ENCODE measurements around the gene SLC38A9. TPM values are rescaled to one million over a fixed set of nuclear protein-coding genes. Genes with fewer than 3 reads are reported as not detected.

SLC38A9 gene
- total and polyA plus RNA-seq, 3 donors from 2014 or later, result 25.3 to 50.1 (median 32.1) TPM

DNA sequence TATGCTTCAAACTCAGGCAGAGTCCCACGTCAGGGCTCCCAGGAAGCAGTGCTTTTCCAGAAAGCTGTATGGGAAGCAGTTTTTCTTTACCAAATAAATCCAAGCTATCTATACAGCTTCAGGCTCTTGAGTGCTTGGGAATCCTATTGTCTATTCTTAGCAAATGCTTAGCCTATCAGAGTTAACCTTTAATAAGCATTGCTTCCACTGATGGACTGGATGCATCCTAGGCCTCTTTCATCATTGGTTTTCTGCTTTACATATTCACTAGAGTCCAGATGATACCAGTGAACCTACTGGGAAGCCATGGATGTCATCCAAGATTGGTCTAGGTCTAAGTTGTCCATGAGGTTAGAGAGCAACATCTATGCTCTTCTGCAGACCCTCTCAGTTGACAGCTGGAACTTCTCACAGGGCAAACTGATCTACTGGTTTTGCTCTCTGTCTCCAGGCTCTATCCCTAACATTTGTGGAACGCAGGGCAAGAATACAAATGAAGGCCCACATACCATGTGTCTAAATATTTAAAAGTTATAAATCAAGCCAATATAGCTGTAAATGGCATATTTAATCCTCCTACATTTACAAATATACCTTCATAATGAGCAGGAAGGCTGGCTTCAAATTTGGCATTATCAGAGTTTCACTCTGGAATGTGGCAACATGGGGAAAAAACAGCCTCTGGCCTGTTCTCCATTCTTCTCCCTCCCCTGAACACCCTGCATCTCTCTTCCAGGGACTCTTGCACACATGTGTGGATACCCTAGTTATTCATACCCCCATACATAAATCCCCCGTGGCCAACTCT is 127.5 kb downstream of the SLC38A9 start:
- no peak for DNase-seq
- no peak overlapping the region for H3K27ac ChIP-seq
- H3K27me3 ChIP-seq, result no peaks in the 10 kb centered on the region
- H3K36me3 ChIP-seq (ENCODE audit: low read depth, missing control alignments), result no peaks in the 10 kb centered on the region
- no peak for TF ChIP-seq POLR2A (IDR thresholded peaks at IDR 0.05)
- TF ChIP-seq, protein P1, sequence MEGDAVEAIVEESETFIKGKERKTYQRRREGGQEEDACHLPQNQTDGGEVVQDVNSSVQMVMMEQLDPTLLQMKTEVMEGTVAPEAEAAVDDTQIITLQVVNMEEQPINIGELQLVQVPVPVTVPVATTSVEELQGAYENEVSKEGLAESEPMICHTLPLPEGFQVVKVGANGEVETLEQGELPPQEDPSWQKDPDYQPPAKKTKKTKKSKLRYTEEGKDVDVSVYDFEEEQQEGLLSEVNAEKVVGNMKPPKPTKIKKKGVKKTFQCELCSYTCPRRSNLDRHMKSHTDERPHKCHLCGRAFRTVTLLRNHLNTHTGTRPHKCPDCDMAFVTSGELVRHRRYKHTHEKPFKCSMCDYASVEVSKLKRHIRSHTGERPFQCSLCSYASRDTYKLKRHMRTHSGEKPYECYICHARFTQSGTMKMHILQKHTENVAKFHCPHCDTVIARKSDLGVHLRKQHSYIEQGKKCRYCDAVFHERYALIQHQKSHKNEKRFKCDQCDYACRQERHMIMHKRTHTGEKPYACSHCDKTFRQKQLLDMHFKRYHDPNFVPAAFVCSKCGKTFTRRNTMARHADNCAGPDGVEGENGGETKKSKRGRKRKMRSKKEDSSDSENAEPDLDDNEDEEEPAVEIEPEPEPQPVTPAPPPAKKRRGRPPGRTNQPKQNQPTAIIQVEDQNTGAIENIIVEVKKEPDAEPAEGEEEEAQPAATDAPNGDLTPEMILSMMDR (IDR thresholded peaks at IDR 0.05), result no peak
- H3K4me3 ChIP-seq, result no peak overlapping the region
- 76 to 92% methylated on average over 3 of the region's 3 CpGs for WGBS, 2 donors
- intact Hi-C loops (cut with DNase I; ENCODE audit: low total_unique reads), result no loop called here
- no peaks in the 10 kb centered on the region for H3K4me1 ChIP-seq
- H3K9me3 ChIP-seq, result no peaks in the 10 kb centered on the region

DNA sequence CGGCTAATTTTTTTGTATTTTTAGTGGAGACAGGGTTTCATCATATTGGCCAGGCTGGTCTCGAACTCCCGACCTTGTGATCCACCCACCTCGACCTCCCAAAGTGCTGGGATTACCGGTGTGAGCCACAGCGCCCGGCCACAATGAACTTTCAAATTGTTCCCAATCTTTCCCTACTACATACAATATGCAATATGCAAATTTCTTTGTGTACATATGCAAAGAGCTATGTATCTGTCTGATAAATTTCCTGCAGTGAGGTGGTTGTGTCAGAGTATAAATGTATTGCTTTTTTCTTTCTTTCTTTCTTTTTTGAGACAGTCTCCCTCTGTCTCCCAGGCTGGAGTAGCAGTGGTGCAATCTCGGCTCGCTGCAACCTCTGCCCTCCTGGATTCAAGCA is 128.5 kb downstream of the SLC38A9 start:
- Histone ChIP-seq H3K27ac (no peak overlapping the region), H3K4me3 (no peak overlapping the region), H3K4me1 (no peaks in the 10 kb centered on the region), H3K27me3 (no peaks in the 10 kb centered on the region), H3K9me3 (no peaks in the 10 kb centered on the region), H3K36me3 (ENCODE audit: low read depth, missing control alignments) (no peaks in the 10 kb centered on the region)
- WGBS, 2 donors, result 83 to 92% methylated on average over 9 of the region's 9 CpGs
- no peak for DNase-seq
- intact Hi-C loops (cut with DNase I; ENCODE audit: low total_unique reads), result no loop called here
- TF ChIP-seq, protein P1 (IDR thresholded peaks at IDR 0.05), result no peak
- no peak for TF ChIP-seq POLR2A (IDR thresholded peaks at IDR 0.05)

DNA sequence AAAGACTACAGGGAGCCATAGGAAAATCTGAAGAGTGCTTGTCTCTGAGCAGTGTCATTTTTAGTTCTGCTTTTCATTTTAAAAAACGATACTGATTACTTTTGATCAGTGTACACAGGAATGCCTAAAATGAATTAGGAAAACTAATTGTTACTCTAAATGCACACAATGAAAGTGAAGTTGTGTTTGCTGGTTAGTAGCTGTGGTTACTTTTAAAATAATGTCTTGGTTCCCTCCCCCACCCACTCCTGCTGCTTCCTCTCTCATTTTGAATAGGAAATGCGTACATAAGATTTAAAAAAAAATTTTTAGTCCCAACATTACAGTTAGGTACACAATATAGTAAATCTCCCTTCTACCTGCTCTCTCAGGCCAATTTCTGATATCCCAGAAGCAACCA is 129.9 kb downstream of the SLC38A9 start:
- Histone ChIP-seq H3K27me3 (no peaks in the 10 kb centered on the region), H3K27ac (no peak overlapping the region), H3K4me1 (peaks cover 7% of the 10 kb centered on the region), H3K4me3 (no peak overlapping the region), H3K9me3 (no peaks in the 10 kb centered on the region), H3K36me3 (ENCODE audit: low read depth, missing control alignments) (no peaks in the 10 kb centered on the region)
- no peak for TF ChIP-seq POLR2A (IDR thresholded peaks at IDR 0.05)
- TF ChIP-seq, protein P1 (IDR thresholded peaks at IDR 0.05), result no peak
- WGBS, 2 donors, result 57 to 60% methylated on average over 2 of the region's 2 CpGs
- intact Hi-C loops (cut with DNase I; ENCODE audit: low total_unique reads), result no loop called here
- no peak for DNase-seq

DNA sequence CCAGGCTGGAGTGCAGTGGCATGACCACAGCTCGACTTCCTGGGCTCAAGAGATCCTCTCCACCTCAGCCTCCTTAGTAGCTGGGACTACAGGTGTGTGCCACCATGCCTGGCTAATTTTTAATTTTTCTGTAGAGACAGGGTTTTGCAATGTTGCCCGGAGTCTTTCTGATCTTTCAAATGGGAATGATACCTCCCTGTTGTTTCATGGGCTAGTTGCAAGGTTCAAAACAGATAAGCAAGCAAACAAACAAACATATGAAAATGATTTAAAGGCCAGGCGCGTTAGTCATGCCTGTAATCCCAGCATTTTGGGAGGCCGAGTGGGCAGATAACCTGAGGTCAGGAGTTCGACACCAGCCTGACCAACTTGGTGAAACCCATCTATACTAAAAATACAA is 132.1 kb downstream of the SLC38A9 start:
- WGBS, 2 donors, result 71 to 95% methylated on average over 6 of the region's 6 CpGs
- H3K27ac ChIP-seq, result no peak overlapping the region
- intact Hi-C loops (cut with DNase I; ENCODE audit: low total_unique reads), result no loop called here

More for the DNA sequence above, 132.1 kb downstream of the SLC38A9 start:
- Histone ChIP-seq H3K4me3 (no peak overlapping the region), H3K9me3 (no peaks in the 10 kb centered on the region), H3K4me1 (peaks cover 10% of the 10 kb centered on the region), H3K27me3 (no peaks in the 10 kb centered on the region), H3K36me3 (ENCODE audit: low read depth, missing control alignments) (no peaks in the 10 kb centered on the region)
- DNase-seq, result no peak
- TF ChIP-seq POLR2A (IDR thresholded peaks at IDR 0.05), result no peak
- TF ChIP-seq, protein P1 (IDR thresholded peaks at IDR 0.05), result no peak

Data from testis (tissue), 3 donors.